GM23248 (cell line): ENCODE results near the gene MAP1LC3B2.

Experiments
- EZH2 ChIP-seq: fragments of 200-600 bp; sonication (generic); IDR thresholded peaks from 2 replicates; pipeline ENCODE4 v1.6.1; 2018; ENCODE audit warnings: antibody characterized with exemption, mild to moderate bottlenecking; ENCODE audit not compliant: insufficient read depth, poor library complexity, severe bottlenecking
- EZH2phosphoT487 ChIP-seq: fragments of 200-600 bp; sonication (generic); IDR thresholded peaks from 2 replicates; pipeline ENCODE4 v1.6.1; 2018; ENCODE audit warnings: antibody characterized with exemption, moderate library complexity, mild to moderate bottlenecking, low read depth; ENCODE audit not compliant: insufficient read depth

GRCh38 chr12:116529048-116529447, 30.1 kb upstream of the MAP1LC3B2 start:
- peak; percentile 92 for TF ChIP-seq EZH2phosphoT487
- TF ChIP-seq EZH2 = no peak
